ENCODE data around the gene CCDC6. TPM values are rescaled to one million over a fixed set of nuclear protein-coding genes. Genes with fewer than 3 reads are reported as not detected.
A peak's percentile ranks its signal among the peaks of the same experiment; 100 is the strongest.

Gene CCDC6
- total and polyA plus RNA-seq, 9 of the 15 experiments (the other 6 are each of a cell fraction or from before 2014, with no cell fraction given): 10.4 to 41.0 (median 20.9) TPM

GRCh38 chr10:59885430-59886134, 20.8 kb downstream of the CCDC6 start (continued):
- no peak for TF ChIP-seq ZKSCAN1 (IDR thresholded peaks at IDR 0.05; ENCODE audit: low read depth, low read length)
- TF ChIP-seq ZC3H8 (IDR thresholded peaks at IDR 0.05): no peak
- TF ChIP-seq HNRNPUL1 (IDR thresholded peaks at IDR 0.05; ENCODE audit: low read length): no peak
- TF ChIP-seq GTF3C2 (IDR thresholded peaks at IDR 0.05; ENCODE audit: borderline replicate concordance, extremely low read depth, insufficient read length): no peak
- peak; percentile 26; the same call in 1 of the 2 replicates for TF ChIP-seq ESRRA (IDR thresholded peaks at IDR 0.05; ENCODE audit: borderline replicate concordance, low read depth)
- TF ChIP-seq C11orf30 (IDR thresholded peaks at IDR 0.05; ENCODE audit: low read depth): no peak
- no peak for TF ChIP-seq E2F6 (IDR thresholded peaks at IDR 0.05; ENCODE audit: borderline replicate concordance in 1 of 2, extremely low read depth in 1 of 2, insufficient read depth in 1 of 2, insufficient read length in 1 of 2, low read depth in 1 of 2, low read length in 1 of 2, poor library complexity in 1 of 2, severe bottlenecking in 1 of 2)
- no peak for TF ChIP-seq AFF4 (CRISPR knock-in tag; IDR thresholded peaks at IDR 0.05)
- TF ChIP-seq HDAC3 (IDR thresholded peaks at IDR 0.05; ENCODE audit: borderline replicate concordance, partially characterized antibody): no peak
- TF ChIP-seq SMARCA4 (IDR thresholded peaks at IDR 0.05): peak; percentile 26; the same call in 1 of the 2 replicates
- TF ChIP-seq TCF15 (CRISPR knock-in tag; IDR thresholded peaks at IDR 0.05): no peak
- TF ChIP-seq TAF9B (IDR thresholded peaks at IDR 0.05; ENCODE audit: partially characterized antibody): no peak
- TF ChIP-seq DEAF1 (CRISPR knock-in tag; IDR thresholded peaks at IDR 0.05): no peak
- no peak for TF ChIP-seq ZNF444 (CRISPR knock-in tag; IDR thresholded peaks at IDR 0.05)
- TF ChIP-seq ZFP1 (CRISPR knock-in tag; IDR thresholded peaks at IDR 0.05): no peak
- no peak for TF ChIP-seq YY1 (IDR thresholded peaks at IDR 0.05; ENCODE audit: borderline replicate concordance in 1 of 3, control insufficient read depth in 1 of 3, extremely low read depth in 1 of 3, insufficient read depth in 3 of 3, insufficient read length in 1 of 3, insufficient replicate concordance in 2 of 3, low read depth in 1 of 3, low read length in 2 of 3)
